SIG-M5 treated with dmso at 0.1 percent for 504 hours (cell line): ENCODE results near the gene ZNF610.

Experiments used
- DNase-seq: peaks from one replicate; lab custom pipeline; 2025; ENCODE audit not compliant: unreplicated experiment; lab: John Stamatoyannopoulos, UW

ZNF610 gene

GRCh38 chr19:52397310-52398080 lies 61.5 kb downstream of the ZNF610 start, which contains the start of gene ZNF528:
TSS of gene ZNF528 (plus strand) at chr19:52397849. CDS start at chr19:52402014, 4,165 bp downstream.
- DNase-seq: no peak

GRCh38 chr19:52398081-52398441 lies 62.0 kb downstream of the ZNF610 start:
- DNase-seq: no peak

GRCh38 chr19:52410276-52410675 lies 74.2 kb downstream of the ZNF610 start:
- no peak for DNase-seq

- DNase-seq: no peak
These were observed 79.7 kb downstream of the ZNF610 start for GRCh38 chr19:52415711-52416110.
